WTC11 (cell line): ENCODE results near the gene SECTM1. TPM values are rescaled to one million over a fixed set of nuclear protein-coding genes. Genes with fewer than 3 reads are reported as not detected.

ENCODE experiments used
- ATAC-seq: fragments of 200-7000 bp; cut with Tn5 transposase; 2 replicates; pipeline ENCODE4 v1.10.0; 2021; ENCODE audit warnings: mild to moderate bottlenecking, moderate library complexity
- CTCF ChIA-PET: fragments of 300-600 bp; sonication (Branson Sonifier 250); formaldehyde crosslinking; loops from one replicate; lab custom pipeline; 2021; ENCODE audit warnings: antibody characterized with exemption; lab: Charles Lee
- POLR2A ChIA-PET: fragments of 350-600 bp; sonication (Branson Sonifier 250); formaldehyde crosslinking; loops from one replicate; lab custom pipeline; 2021; ENCODE audit warnings: antibody characterized with exemption; lab: Charles Lee
- DNase-seq: peaks from one replicate; pipeline ENCODE4 v3.0.0; 2021; ENCODE audit warnings: low spot score
- H3K27ac Mint-ChIP-seq: 2 replicates; pipeline ENCODE4 v1.8.0; 2021; ENCODE audit warnings: mixed read lengths
- H3K27me3 Mint-ChIP-seq: 2 replicates; pipeline ENCODE4 v1.8.0; 2021; ENCODE audit warnings: low read depth, mild to moderate bottlenecking, moderate library complexity, mixed read lengths
- H3K36me3 Mint-ChIP-seq: 2 replicates; pipeline ENCODE4 v1.8.0; 2021; ENCODE audit warnings: mixed read lengths
- H3K4me1 Mint-ChIP-seq: 2 replicates; pipeline ENCODE4 v1.8.0; 2022; ENCODE audit warnings: mixed read lengths
- H3K4me3 Mint-ChIP-seq: 2 replicates; pipeline ENCODE4 v1.8.0; 2021; ENCODE audit warnings: mild to moderate bottlenecking, moderate library complexity, mixed read lengths
- H3K9me3 Mint-ChIP-seq: 2 replicates; pipeline ENCODE4 v1.8.0; 2021; ENCODE audit warnings: mixed read lengths
- FOXJ3 ChIP-seq: sonication (generic); formaldehyde crosslinking; IDR thresholded peaks from 2 replicates; pipeline ENCODE4 v1.9.0; 2021; ENCODE audit warnings: missing genetic modification reagents, mild to moderate bottlenecking, borderline replicate concordance
- HMGA2 ChIP-seq: fragments of 250-450 bp; sonication (Bioruptor Pico); IDR thresholded peaks from 2 replicates; pipeline ENCODE4 v1.4.0; 2021; ENCODE audit warnings: mild to moderate bottlenecking, moderate library complexity
- IRF2 ChIP-seq: sonication (generic); formaldehyde crosslinking; IDR thresholded peaks from 2 replicates; pipeline ENCODE4 v1.8.0; 2022; ENCODE audit warnings: low read depth, missing genetic modification reagents, borderline replicate concordance
- NR2C2 ChIP-seq: sonication (generic); formaldehyde crosslinking; IDR thresholded peaks from 2 replicates; pipeline ENCODE4 v1.8.0; 2022; ENCODE audit warnings: mild to moderate bottlenecking, missing genetic modification reagents
- NR3C1 ChIP-seq: sonication (generic); formaldehyde crosslinking; conservative IDR thresholded peaks from 2 replicates; pipeline ENCODE4 v1.8.1; 2023; ENCODE audit warnings: low read depth, mild to moderate bottlenecking, missing genetic modification reagents
- PRRX2 ChIP-seq: fragments of 250-450 bp; sonication (Bioruptor Pico); IDR thresholded peaks from 2 replicates; pipeline ENCODE4 v1.8.0; 2021; ENCODE audit warnings: mild to moderate bottlenecking
- SMAD3 ChIP-seq: sonication (generic); formaldehyde crosslinking; IDR thresholded peaks from 2 replicates; pipeline ENCODE4 v1.8.0; 2022; ENCODE audit warnings: missing genetic modification reagents, mild to moderate bottlenecking, borderline replicate concordance
- SOX15 ChIP-seq: fragments of 250-450 bp; sonication (Bioruptor Pico); IDR thresholded peaks from 2 replicates; pipeline ENCODE4 v1.9.0; 2021; ENCODE audit warnings: mild to moderate bottlenecking
- TEAD1 ChIP-seq: sonication (generic); formaldehyde crosslinking; IDR thresholded peaks from 2 replicates; pipeline ENCODE4 v1.8.0; 2022; ENCODE audit warnings: mild to moderate bottlenecking, missing genetic modification reagents
- TEAD4 ChIP-seq: sonication (generic); formaldehyde crosslinking; IDR thresholded peaks from 2 replicates; pipeline ENCODE4 v1.8.0; 2022; ENCODE audit warnings: mild to moderate bottlenecking, missing genetic modification reagents
- ZNF671 ChIP-seq: fragments of 250-450 bp; sonication (Bioruptor Pico); IDR thresholded peaks from 2 replicates; pipeline ENCODE4 v1.8.0; 2021; ENCODE audit warnings: mild to moderate bottlenecking
- total RNA-seq: library from RNA; stranded (reverse); gene quantifications from 3 replicates; pipeline ENCODE4 v1.2.3, GENCODE V29; 2021
- TF ChIP-seq, protein P1 (sequence below): sonication (generic); formaldehyde crosslinking; conservative IDR thresholded peaks from 2 replicates; pipeline ENCODE4 v1.8.1; 2023; ENCODE audit warnings: mild to moderate bottlenecking, low read depth, missing genetic modification reagents, moderate library complexity
- TF ChIP-seq, protein P2 (sequence below): sonication (generic); formaldehyde crosslinking; IDR thresholded peaks from 2 replicates; pipeline ENCODE4 v1.8.0; 2022; ENCODE audit warnings: mild to moderate bottlenecking, missing genetic modification reagents
- TF ChIP-seq, protein P3 (sequence below): fragments of 250-450 bp; sonication (Bioruptor Pico); conservative IDR thresholded peaks from 2 replicates; pipeline ENCODE4 v1.9.0; 2021; ENCODE audit warnings: mild to moderate bottlenecking
- TF ChIP-seq, protein P4 (sequence below): fragments of 250-450 bp; sonication (Bioruptor Pico); IDR thresholded peaks from 2 replicates; pipeline ENCODE4 v1.9.0; 2021; ENCODE audit warnings: mild to moderate bottlenecking, borderline replicate concordance
- TF ChIP-seq, protein P5 (sequence below): sonication (generic); formaldehyde crosslinking; IDR thresholded peaks from 2 replicates; pipeline ENCODE4 v1.8.0; 2022; ENCODE audit warnings: mild to moderate bottlenecking, missing genetic modification reagents

Gene SECTM1
- total RNA-seq, 1 experiment from 2014 or later = 0.22 TPM

DNA sequence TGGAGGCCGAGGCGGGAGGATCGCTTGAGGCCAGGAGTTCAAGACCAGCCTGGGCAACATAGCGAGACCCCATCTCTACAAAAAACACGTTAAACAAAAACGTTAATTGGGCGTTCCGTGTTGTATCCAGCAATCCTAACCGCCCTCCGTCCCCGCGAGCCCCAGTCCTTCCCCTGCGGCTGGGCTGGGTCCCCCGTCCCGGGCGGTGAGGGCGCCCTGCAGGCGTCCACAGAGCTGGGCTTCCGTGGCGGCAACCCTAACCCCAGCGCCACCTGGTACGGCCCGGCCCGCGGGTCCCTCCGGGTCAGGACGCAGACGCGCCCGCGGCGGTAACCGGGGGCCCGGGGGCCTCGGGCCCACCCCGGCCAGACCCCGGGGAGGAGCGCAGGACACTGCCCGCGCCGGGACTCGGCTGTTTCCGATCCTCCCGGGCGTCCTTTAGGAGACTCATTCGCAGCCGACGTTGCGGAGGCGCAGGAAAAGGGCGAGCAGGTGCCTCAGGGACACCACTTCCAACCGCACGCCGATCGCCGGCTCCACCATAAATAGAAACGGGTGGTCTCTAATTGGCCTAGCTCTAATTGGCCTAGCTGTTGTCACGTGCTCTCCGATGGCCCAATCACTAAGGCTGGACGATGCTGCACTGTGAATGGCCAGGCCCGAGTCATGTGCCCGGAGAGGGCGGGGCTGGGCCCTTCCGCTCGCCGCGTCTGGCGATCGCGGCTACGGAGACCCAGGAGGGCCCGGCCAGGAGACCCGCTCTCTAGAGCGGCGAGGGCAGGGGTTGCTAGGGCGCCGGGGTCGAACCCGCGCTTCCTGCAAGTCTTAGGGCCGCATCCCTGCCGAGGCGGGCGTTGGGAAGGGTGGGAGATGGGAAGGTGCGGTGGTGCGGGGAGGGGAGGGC lies 41.1 kb downstream of the SECTM1 start (continued):
- no peak for TF ChIP-seq FOXJ3 (CRISPR knock-in tag)
- TF ChIP-seq NR3C1 (CRISPR knock-in tag) = no peak
- no peak for TF ChIP-seq ZNF671 (CRISPR knock-in tag)
- TF ChIP-seq NR2C2 (CRISPR knock-in tag) = no peak
- no peak for TF ChIP-seq TEAD4 (CRISPR knock-in tag)
- TF ChIP-seq, protein P1, sequence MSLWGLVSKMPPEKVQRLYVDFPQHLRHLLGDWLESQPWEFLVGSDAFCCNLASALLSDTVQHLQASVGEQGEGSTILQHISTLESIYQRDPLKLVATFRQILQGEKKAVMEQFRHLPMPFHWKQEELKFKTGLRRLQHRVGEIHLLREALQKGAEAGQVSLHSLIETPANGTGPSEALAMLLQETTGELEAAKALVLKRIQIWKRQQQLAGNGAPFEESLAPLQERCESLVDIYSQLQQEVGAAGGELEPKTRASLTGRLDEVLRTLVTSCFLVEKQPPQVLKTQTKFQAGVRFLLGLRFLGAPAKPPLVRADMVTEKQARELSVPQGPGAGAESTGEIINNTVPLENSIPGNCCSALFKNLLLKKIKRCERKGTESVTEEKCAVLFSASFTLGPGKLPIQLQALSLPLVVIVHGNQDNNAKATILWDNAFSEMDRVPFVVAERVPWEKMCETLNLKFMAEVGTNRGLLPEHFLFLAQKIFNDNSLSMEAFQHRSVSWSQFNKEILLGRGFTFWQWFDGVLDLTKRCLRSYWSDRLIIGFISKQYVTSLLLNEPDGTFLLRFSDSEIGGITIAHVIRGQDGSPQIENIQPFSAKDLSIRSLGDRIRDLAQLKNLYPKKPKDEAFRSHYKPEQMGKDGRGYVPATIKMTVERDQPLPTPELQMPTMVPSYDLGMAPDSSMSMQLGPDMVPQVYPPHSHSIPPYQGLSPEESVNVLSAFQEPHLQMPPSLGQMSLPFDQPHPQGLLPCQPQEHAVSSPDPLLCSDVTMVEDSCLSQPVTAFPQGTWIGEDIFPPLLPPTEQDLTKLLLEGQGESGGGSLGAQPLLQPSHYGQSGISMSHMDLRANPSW (CRISPR knock-in tag) = no peak
- 0 out of 2 replicates have a peak, but pooled peaks have one; percentile 32 for TF ChIP-seq TEAD1 (CRISPR knock-in tag)
- TF ChIP-seq, protein P2, sequence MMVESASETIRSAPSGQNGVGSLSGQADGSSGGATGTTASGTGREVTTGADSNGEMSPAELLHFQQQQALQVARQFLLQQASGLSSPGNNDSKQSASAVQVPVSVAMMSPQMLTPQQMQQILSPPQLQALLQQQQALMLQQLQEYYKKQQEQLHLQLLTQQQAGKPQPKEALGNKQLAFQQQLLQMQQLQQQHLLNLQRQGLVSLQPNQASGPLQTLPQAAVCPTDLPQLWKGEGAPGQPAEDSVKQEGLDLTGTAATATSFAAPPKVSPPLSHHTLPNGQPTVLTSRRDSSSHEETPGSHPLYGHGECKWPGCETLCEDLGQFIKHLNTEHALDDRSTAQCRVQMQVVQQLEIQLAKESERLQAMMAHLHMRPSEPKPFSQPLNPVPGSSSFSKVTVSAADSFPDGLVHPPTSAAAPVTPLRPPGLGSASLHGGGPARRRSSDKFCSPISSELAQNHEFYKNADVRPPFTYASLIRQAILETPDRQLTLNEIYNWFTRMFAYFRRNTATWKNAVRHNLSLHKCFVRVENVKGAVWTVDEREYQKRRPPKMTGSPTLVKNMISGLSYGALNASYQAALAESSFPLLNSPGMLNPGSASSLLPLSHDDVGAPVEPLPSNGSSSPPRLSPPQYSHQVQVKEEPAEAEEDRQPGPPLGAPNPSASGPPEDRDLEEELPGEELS (CRISPR knock-in tag) = peak; percentile 72; the same call in 1 of the 2 replicates
- TF ChIP-seq HMGA2 (CRISPR knock-in tag) = no peak
- TF ChIP-seq, protein P3, sequence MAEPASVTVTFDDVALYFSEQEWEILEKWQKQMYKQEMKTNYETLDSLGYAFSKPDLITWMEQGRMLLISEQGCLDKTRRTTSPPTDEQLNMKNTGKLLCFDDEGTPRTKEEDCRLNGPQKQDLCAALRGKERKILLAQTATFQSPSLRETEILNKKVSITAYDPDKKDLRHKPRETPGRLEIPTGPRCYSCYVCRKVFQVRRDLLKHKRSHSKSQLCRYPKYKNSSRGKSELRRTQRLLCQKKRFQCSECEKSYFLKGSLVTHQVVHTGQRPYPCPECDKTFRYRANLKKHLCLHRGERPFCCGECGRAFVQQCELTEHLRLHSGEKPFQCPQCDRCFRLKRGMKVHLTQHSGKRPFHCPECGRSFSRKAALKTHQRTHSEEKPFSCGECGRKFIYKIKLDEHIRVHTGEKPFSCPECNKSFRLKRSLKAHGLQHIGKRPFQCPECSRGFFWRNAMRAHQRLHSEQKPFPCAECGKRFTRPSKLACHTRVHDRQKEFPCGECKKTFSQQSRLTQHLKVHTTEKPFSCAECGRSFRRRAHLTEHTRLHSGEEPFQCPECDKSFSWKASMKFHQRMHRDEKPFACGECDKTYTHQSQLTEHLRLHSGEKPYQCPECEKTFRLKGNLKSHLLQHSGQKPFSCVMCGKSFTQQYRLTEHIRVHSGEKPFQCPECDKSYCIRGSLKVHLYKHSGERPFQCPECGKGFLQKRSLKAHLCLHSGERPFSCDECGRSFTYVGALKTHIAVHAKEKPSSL = no peak

DNA sequence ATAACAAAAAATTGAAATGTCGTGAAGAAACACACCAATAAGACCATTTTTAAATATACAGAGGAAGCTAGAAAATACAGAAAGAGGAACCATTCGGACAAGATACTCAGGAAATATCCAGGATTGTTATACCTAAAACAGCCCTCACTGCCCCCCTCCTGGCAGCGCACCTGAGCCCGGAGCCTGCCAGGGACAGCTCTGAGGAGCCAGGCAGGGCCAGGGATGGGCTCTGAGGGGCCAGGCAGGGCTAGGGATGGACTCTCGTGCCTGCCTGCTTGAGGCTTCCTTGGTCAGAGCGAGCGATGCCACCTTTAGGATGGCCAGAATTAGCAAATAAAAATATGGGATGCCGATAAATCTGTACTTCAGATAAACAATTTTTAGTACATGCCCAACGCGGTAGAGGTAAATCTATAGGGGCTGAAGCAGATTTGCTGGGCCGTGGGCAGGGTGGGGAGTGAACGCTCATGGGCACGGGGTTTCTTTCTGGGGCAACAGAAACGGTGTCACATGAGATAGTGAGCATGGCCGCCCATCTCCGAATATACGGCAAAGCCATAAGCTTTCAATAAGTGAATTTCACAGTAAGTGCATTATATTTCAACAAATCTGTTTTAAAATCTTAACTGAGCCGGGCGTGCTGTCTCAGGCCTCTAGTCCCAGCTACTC lies 41.9 kb downstream of the SECTM1 start:
- TF ChIP-seq IRF2 (CRISPR knock-in tag) = no peak
- no peak for TF ChIP-seq SOX15 (CRISPR knock-in tag)
- TF ChIP-seq, protein P4, sequence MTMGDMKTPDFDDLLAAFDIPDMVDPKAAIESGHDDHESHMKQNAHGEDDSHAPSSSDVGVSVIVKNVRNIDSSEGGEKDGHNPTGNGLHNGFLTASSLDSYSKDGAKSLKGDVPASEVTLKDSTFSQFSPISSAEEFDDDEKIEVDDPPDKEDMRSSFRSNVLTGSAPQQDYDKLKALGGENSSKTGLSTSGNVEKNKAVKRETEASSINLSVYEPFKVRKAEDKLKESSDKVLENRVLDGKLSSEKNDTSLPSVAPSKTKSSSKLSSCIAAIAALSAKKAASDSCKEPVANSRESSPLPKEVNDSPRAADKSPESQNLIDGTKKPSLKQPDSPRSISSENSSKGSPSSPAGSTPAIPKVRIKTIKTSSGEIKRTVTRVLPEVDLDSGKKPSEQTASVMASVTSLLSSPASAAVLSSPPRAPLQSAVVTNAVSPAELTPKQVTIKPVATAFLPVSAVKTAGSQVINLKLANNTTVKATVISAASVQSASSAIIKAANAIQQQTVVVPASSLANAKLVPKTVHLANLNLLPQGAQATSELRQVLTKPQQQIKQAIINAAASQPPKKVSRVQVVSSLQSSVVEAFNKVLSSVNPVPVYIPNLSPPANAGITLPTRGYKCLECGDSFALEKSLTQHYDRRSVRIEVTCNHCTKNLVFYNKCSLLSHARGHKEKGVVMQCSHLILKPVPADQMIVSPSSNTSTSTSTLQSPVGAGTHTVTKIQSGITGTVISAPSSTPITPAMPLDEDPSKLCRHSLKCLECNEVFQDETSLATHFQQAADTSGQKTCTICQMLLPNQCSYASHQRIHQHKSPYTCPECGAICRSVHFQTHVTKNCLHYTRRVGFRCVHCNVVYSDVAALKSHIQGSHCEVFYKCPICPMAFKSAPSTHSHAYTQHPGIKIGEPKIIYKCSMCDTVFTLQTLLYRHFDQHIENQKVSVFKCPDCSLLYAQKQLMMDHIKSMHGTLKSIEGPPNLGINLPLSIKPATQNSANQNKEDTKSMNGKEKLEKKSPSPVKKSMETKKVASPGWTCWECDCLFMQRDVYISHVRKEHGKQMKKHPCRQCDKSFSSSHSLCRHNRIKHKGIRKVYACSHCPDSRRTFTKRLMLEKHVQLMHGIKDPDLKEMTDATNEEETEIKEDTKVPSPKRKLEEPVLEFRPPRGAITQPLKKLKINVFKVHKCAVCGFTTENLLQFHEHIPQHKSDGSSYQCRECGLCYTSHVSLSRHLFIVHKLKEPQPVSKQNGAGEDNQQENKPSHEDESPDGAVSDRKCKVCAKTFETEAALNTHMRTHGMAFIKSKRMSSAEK (CRISPR knock-in tag) = no peak
- TF ChIP-seq SMAD3 (CRISPR knock-in tag) = no peak
- no peak for TF ChIP-seq PRRX2 (CRISPR knock-in tag)
- TF ChIP-seq, protein P5, sequence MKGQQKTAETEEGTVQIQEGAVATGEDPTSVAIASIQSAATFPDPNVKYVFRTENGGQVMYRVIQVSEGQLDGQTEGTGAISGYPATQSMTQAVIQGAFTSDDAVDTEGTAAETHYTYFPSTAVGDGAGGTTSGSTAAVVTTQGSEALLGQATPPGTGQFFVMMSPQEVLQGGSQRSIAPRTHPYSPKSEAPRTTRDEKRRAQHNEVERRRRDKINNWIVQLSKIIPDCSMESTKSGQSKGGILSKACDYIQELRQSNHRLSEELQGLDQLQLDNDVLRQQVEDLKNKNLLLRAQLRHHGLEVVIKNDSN (CRISPR knock-in tag) = no peak
- TF ChIP-seq, all 79 proteins: peak for 0
- POLR2A ChIA-PET = interaction anchor here (1.3 kb wide), 1 partner anchor 18 kb away, joined by 5 read pairs; the partner anchor contains the start of gene CSNK1D
- Mint-ChIP-seq H3K27me3 (peaks cover 11% of the 10 kb centered on the region; the same call in 1 of the 2 replicates), H3K4me1 (peaks cover 14% of the 10 kb centered on the region), H3K4me3 (peak overlapping the region; percentile 62), H3K36me3 (no peaks in the 10 kb centered on the region), H3K9me3 (peaks cover 10% of the 10 kb centered on the region), H3K27ac (0 out of 2 replicates have a peak overlapping the region, but pooled peaks have one; percentile 31)
- DNase-seq (no peak), ATAC-seq (no peak)
- CTCF ChIA-PET = interaction anchor here (0.9 to 1.1 kb wide), 2 partner anchors 11 to 55 kb away, joined by 4 to 7 read pairs; no protein-coding TSS in a partner anchor
